Endothelial cell of hepatic sinusoid (primary cell): ENCODE results near the gene FOXRED2.
"Not testable (repeated sequence)": the region's sequence is repeated elsewhere in the genome, so short reads cannot be mapped to it uniquely, and the experiment has no call there.

Experiments used
- in situ Hi-C: cut with HindIII; loops from 2 replicates; pipeline ENCODE4 v1.10.0; 2017; ENCODE audit warnings: low sequenced_read_pairs

Gene FOXRED2

DNA sequence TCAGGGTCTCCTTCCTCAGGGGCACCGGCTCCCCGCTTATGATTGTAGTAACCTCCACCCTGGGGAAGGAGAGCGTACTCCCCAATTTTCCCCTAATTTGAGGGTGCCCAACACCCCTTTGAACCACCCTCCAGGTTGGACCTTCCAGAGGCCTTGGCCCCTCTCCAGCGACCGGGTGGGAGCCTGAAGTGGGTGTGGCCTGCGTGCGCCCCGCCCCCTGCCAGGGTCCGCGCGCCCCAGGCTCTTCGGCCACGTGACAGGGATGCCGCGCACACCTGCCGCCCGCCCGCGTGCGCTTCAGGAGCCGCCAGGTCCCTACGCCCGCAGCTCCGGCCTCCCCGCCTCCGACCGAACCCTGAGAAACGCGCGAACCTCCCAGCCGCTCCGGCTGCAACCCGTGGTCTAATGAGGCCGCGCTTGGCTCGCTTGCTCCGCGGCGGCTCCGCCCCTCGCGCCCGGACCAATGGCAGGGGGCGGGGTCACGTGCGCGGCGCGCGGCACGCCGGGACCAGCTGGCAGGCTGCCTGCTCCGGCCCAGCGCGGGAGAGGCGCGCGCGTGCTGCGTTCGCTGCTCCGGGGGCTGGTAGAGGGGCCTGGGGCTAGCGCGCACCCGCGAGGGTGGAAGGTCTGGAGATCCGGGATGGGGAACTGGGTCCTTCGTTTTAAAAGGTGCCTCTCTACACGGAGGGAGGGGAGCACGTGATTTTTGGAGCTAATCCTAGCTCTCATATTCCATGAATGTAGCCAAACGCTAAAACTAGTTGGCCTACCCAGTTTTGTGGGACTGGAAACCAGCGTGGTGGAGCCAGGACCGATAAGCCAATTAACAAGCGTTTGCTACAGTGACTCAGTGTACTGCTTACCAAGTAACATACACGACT lies at the start of gene FOXRED2:
Gene FOXRED2, minus strand, starts transcription at position 404 of the 881 bp plus-strand sequence. CDS start 618 bp downstream, outside the sequence.
- in situ Hi-C loops: no loop called here

DNA sequence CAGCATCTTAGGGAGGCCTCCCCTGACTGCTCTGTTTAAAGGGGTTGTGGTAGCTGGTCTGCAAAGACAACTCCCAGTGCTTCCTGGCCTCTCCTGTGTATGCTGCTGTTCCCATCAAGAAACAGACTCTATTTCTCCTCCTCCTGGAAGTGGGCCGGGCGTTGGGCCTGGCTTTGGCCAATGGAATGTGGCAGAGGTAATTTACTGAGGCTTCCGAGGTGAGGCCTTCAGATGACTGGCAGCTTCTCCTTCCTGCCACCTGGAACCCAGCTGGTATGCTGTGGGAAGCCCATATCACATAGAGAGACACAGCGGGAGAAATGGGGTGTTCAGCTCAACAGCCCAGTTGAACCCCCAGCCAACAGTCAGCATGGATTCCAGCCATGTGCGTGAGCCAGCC lies 47.3 kb upstream of the FOXRED2 start:
- in situ Hi-C loops: no loop called here

DNA sequence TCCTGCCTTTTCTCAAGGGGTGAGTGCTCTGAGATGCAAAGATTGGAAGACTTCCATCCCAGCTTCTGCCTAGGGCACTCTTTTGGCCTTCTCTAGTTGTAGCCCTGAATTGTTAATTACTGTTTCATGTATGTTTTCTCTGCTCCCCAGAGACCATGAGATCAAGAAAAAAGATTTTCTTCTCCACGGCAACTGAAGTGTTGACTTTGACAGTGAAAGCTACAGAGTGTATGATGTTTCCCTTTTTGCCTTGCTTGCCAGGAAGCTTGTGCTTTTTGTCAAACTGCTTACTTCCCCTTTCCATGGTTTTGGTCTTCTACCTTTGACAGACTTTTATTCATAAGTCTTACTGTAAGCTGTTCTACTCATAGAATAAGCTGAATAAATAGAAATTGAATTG lies 45.4 kb upstream of the FOXRED2 start:
- in situ Hi-C loops: no loop called here

DNA sequence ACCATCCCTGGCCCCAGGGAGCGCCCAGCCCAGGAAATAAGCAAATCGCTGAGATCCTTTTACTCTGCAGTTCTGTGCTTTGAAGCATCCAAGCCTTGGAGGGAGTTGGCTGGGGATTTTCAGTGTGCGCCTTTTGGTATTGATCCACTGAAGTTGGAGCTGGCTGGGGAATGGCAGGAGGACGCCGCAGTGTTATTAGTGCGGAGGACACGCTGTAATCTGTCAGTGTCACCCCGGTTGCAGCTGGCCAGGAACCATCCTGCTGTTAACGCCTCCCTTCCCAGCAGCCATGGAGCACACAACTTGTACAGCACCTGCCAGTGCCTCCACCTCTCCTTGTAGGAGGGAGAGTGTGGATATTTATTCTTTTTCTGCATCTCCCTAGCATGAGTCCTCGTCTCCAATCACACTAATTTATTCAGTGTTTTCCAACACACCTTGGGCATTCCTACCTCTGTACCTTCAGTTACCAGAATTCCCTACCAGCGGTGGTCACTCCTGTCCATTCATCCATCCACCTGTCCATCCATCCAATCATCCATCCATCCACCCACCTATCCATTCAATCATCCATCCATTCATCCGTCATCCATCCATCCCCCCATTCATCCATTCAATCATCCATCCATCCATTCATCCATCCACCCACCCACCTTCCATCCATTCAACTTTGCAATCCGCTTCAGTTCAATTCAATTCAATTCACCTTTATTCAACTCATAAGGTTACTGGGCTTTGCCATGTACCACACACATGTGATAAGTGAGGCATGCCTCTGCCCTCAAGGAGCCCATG lies 44.1 kb upstream of the FOXRED2 start:
- in situ Hi-C loops: no loop called here

DNA sequence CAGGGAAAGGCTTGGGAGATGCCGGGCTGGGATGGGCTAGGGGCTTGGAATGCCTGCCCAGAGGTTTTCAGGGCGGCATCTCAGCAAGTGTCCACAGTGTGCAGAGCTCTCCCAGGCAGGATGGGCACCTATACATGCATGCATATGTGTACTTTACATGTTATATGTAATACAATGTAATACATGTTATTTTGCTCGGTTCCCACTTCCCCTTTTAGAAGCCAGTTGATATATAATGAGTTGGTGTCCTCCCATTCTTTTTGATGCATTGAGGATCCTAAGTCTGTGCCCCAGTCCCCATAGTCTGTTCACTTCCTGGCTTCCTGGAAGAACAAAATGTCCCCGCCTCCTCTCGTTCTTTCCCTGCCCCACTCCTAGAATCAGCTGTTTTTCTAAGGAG lies 42.2 kb upstream of the FOXRED2 start:
- in situ Hi-C loops: no loop called here

DNA sequence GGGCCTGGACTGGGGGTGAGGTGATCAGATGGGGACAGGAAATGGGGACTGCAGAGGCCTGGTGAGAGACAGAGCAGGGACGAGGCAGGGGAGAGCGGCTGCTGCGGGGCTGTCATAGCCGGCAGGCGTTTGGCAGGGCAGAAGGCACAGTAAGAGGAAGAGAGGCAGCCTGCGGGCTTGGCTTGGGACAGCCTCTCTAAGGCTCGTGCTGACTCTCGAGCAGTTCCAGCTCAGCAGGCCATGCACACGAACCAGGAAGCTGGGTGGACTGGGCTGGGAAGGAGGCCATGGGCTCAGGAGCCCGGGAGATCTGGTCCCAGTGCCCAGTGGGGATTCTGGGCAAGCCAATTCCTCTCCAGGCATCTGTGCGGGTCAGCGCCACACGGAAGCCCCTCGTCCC lies 41.8 kb upstream of the FOXRED2 start:
- in situ Hi-C loops: no loop called here

DNA sequence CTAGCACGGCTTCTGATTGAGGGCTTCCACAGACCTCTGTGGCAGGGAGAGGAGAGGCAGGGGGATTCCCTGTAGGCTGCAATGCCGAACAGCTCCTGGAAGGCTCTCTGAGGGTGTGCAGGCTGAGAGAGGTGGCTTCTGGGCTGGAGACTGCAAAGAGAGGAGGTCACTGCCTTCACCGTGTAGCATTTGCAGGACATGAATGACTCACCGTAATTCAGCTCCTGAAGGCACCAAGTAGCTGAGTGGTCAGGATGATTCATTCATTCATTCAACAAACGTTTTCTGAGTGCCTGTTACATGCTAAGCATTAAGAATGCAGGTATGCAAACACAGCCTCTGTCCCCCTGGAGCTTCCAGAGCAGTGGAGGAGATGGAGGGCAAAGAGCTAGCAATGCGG lies 40.1 kb upstream of the FOXRED2 start:
- in situ Hi-C loops: no loop called here

DNA sequence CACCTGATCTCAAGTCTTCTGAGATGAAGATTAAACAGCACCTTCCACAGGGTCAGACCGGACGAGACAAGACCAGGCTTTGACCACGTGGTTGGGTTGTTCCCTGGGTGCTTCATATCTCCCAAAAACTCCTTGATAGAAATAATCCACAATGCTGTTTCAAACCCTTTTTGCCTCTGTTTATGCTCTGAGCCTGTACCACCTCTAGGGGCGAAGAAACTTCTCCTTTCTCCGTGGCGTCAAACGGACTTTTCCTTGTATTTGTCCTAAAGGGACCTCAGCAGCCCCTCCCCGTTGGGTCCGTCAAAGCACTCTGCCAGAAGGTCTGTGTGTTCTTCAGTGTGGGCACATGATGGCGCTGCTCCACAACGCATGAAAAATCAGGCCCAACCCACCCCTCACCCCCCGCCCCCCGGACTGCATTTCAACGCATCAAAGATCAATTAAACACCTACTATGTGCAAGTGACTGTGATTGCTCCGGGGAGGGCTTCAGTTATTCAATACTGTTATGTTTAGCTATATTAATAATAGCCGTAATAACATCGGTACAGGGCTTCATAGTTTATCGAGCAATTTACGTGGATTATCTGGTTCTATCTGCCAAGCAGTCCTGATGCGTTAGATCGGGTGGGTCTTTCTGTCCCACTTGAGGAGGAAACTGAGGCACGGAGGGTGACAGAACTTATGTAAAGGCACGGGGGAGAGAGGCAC lies 39.4 kb upstream of the FOXRED2 start:
- in situ Hi-C loops: no loop called here

DNA sequence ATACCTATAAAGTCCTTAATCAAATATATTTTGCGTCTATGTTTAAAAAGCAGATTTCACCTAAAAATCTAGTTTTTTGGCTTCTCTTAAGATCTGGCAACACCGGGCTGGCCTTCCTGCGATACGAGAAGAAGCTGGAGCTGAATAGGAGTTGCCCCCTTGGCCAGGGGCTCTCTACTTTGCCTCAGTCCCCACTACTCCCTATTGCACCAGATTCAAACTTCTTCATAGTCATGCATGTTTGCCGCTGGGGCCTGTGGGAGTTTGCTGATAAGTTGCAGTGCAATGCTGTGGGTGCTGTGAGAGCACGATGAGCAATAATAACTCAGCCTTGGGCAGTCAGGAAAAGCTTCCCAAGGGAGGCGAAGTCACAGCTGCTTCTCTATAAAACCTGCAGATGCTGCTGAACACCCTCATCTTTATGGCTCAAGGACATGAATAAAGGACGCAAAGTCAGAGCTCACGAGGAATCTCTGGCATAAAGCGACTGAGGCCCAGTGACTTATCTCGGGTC lies 37.3 kb upstream of the FOXRED2 start:
- in situ Hi-C loops: loop anchor here (5.0 kb wide), 3 partner anchors 43 to 313 kb away; partner anchors contain the start of gene IFT27

DNA sequence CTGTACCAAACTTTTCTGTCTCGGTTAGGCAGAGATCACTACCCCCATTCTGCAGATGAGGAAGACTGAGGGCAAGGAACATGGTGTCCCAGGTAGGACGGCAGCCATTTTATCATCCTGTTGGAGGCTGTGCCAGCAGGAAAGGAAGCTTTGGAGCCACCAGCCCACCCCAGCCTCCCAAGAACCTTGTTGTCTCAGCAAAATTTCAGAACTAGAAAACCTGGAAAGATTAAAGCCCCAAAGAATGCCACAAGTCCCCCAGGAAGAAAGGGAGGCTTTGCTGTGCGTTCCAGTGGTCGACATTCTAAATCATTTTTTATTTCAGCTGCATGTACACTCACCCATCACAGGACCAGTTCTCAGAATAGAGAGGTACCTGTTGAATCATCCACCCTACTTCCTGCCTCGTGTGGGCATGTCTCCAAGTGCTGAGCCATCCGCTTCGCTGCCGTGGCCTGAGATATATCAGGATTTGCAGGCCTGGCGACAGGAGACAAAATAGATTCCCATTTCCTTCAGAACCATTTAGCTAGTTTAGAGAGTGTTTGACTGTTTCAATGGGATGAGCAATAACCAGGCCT lies 35.1 kb upstream of the FOXRED2 start:
- in situ Hi-C loops: loop anchor here (5.0 kb wide), 3 partner anchors 45 to 315 kb away; partner anchors contain the start of gene IFT27

DNA sequence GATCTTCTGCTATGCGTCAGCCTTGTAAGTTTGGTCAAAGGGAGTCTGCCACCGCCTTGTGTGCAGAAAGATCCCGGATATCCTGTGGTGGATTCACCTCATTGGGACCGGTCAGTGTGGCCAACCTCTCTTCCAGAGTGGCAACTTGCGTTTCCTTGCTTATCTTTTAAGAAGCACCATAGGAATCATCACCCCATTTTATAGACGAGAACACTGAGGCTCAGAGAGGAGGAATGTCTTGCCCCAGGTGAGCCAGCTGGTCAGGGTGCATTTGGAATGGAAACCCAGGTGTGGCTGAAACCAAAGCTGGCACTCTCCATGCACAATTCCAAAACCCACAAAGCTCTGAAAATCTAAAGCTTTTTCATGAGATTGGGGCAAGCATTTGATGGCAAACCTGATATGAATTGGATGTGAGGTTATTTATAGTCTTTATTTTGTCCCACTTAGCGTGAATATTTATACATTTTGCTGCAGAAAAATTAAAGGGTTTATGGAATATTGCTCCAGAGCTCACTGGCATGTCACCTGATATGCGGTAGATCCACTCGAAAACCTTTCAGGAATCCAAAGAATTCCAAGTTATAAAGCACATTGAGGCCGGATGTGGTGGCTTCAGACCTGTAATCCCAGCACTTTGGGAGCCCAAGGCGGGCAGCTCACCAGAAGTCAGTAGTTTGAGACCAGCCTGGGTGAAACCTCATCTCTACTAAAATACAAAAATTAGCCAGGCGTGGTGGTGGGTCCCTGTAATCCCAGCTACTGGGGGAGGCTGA lies 34.2 kb upstream of the FOXRED2 start:
- in situ Hi-C loops: loop anchor here (5.0 kb wide), 3 partner anchors 46 to 316 kb away; partner anchors contain the start of gene IFT27

DNA sequence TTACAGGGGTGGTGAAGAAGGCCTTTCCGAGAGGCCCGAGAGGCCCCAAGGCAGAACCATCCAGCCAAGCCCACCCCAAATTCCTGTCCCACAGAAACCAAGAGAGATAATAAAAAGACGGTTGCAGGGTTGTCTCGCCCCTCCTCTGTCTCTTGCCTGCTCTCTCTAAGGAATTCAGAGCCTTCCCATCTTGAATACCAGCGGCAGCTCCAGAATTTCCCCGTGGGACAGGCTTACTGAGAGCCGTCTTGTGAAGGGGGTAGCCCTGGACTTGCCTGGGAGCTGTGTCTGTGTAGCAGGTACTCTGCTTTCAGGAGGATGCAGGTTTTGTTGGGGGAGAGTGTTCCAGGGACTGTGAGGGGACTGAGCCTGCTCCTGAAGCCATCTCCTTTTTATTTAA lies 31.7 kb upstream of the FOXRED2 start:
- in situ Hi-C loops: no loop called here

DNA sequence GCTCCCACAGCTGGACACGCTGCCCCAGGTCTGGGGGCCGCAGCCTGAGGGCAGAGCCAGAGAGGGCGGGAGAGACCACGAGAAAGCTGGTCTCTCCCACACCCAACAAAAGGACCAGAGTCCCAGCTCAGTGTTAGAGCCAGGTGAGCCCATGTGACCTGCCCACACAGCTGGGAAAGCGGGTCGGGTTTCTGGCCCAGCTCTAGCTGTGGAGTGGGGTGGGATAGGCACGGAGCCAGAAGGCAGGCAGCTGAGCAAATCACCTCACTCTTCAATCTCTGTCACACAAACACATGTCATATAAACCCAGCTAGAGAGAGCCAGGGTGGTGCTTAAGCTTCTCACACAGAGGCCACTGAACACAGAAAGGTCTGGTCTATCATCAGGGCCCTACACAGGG lies 29.9 kb upstream of the FOXRED2 start:
- in situ Hi-C loops: no loop called here

DNA sequence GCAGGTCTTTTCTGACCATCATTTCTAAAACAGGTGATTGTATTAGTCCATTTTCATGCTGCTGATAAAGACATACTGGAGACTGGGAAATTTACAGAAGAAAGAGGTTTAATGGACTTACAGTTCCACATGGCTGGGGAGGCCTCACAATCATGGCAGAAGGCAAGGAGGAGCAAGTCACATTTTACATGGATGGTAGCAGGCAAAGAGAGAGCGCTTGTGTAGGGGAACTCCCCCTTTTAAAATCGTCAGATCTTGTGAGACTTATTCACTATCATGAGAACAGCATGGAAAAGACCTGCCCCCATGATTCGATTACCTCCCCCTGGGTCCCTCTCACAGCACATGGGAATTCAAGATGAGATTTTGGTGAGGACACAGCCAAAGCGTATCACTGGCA lies 26.5 kb upstream of the FOXRED2 start:
- in situ Hi-C loops: not testable (repeated sequence)

DNA sequence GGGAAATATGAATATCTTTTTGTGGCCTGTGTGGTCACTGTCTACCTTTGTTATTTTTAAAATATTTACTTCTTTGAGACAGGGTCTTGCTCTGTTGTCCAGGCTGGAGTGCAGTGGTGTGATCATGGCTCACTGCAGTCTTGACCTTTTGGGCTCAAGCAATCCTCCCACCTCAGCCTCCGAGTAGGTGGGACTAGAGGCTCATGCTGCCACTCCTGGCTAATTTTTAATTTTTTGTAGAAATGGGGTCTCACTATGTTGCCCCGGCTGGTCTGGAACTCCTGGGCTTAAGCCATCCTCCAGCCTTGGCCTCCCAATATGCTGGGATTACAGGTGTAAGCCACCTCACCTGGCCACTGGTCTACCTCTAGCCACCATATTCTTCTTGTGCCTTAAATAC lies 25.6 kb upstream of the FOXRED2 start:
- in situ Hi-C loops: no loop called here

DNA sequence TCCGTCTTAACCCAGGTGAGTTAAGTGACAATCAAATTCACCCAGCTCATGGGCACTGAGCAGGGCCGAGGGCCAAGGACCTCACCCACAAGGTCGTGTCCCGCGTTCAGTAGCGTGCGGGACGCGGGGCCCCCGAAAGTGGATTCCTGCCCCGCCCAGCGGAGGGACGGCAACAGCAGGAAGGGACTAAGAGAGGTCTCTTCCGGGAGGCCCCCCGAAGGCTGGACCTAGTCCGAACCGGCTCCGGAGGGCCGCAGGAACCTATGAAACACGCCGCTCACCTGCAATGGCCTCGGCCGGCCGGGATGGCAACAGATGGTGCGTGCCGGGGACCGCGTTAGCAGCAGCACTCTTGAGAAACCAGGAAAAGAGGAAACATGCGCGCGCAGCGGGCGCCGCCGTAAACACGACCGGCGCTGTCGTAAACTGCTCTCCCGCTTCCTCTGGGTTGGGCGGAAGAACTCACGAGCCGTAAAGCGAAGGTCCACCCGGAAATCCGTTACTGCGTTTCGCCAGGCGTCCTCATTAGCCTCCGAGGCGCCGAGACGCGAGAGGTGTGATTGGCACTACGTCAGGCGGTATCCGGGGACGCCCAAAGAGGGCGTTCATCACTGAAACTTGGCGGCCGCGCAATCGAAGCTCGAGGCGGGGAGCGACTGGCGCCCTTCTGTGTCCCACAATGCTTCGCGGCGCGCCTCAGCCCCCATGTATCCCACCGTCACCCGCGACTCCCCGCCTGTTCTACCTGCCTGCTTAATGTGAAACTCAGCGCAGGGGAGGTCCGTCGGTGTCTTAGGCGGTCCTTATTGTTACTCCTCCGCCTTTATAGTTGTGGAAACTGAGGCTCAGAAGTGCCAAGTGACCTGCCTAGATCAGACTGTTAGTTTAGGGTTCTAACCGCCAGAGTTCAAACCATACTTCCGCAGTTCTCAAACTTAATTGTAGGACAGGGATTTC lies 22.2 kb upstream of the FOXRED2 start, which contains the start of gene EIF3D:
Gene EIF3D, minus strand, starts transcription at position 372 of the 957 bp plus-strand sequence. CDS start 3,045 bp downstream, outside the sequence.
- in situ Hi-C loops: no loop called here

DNA sequence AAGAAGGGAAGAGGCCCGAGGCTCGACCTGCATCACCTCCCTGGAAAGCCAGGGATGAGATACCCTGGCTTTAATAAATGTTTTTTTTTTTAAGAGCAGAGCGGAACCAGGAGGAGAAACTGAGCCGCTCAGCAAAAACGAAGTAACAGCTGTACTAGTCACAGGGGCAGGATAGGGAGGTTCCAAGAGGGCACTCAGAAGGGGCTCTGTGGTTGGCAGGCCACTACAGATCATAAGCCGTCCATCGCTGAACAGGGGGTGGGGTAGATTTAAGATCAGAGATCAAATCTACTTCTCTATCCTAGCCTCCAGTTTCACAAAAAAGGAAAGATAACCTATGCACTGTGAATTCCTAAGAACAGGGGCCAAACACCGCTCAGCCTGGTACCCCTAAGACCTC lies 21.5 kb upstream of the FOXRED2 start:
- in situ Hi-C loops: no loop called here

DNA sequence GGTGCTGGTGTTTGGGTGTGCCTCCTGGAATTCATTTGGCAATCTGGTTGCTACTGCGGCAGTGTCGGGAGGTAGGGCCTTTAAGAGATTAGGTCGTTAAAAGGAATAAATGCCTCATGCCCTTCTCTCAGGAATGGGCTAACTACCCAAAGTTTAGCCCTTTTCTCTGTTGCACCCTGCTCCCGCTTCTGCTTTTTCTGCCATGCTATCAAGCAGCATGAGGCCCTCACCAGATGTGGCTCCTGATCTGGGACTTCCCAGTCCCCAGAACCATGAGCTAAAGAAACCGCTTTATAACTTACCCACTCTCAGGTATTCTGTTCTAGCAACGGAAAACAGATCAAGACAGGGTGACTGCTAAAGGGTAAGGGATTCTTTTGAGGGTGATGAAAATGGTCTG lies 15.8 kb upstream of the FOXRED2 start:
- in situ Hi-C loops: no loop called here

DNA sequence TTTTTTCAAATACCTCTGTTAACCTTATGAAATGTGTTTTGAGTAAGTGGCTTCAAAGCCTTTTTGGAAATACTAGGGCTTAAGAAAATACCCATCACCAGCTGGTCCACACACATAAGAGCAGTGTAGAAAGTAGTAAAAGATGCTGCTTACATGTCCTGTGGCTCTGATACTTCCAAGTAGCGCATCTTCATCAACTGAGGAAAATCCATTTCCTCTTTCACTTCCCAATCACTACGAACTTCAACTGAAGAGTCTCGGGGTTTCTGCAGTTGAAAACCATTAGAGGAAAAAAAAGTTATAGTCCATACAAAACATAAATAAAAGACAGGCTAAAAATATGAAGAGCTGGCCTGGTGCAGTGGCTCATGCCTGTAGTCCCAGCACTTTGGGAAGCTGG lies 13.6 kb upstream of the FOXRED2 start:
- in situ Hi-C loops: no loop called here
